ENCODE results near the gene SPTBN1. TPM values are rescaled to one million over a fixed set of nuclear protein-coding genes. Genes with fewer than 3 reads are reported as not detected.

Gene SPTBN1
- total RNA-seq, result 100 to 1,000 TPM in 1 of 2 experiments, 10 to 100 TPM in 1; 82.9 to 109 TPM

DNA sequence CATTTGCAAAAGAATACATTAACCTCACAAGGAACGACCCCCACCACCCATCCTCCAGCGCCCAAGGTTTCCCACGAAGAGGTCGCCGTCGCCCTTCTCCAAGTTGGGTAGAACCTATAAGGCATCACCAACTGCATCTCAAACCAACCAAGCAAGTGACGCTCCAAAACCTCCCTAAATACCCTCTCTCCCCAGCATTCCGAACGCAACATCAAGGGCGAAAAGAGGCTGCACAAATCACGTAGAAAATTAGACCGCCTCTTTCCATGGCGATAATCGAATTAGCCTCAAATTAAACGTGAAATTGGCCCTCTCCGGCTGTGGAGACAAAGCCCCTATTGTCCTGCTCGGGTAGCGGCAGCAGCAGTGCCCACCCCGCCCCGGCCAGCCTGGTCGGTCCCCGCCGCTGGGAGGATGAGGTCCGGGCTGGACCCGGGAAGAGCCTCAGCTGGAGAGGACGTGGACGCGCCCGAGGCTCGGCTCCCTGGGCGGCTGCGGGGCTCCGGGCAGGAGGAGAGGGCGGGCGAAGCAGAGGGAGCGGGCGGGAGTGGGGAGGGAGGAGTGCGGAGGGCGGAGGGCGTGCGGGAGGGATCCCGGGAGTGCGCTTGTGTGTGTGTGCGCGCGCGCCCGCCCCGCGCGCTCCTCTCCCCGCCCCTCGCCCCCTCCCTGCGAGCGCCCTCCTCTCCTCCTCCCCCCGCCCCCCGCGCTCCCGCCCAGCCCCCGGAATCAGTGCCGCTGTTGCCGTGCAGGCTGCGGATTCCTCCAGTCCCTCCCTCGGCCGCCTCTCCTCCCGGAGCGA, at the start of gene SPTBN1:
Gene SPTBN1, plus strand, starts transcription at position 765 of the 799 bp plus-strand sequence. CDS start 70,092 bp downstream, outside the sequence.
- peaks cover 57% of the 10 kb centered on the region for H3K27me3 Mint-ChIP-seq
- peaks cover 17% of the 10 kb centered on the region for H3K4me1 Mint-ChIP-seq
- no peaks in the 10 kb centered on the region for H3K9me3 Mint-ChIP-seq (ENCODE audit: low read depth)
- H3K27ac Mint-ChIP-seq, result no peak within 1 kb of the TSS
- peak; percentile 49 for ATAC-seq
- no peaks in the 10 kb centered on the region for H3K36me3 Mint-ChIP-seq
- H3K4me3 Mint-ChIP-seq, result peak within 1 kb of the TSS; percentile 77
- CTCF ChIA-PET, result no interaction called here
- no peak for DNase-seq

DNA sequence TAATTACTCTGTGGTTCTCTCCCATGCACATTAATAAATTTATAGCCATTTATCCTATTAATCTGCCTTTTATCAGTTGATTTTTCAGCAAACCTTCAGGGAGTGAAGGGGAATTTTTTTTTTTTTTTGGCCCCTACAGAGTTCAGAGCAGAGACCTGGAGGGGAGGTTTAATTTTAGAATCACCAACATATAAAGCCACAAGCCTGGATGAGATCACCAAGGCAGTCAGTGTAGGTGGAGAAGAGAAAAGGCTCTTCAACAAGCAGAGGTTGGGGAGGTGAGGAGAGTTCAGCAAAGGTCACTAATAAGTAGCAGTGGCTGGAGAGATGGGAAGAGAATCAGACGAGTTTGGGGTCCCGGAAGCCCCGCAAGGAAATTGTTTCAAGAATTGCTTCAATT, 48.4 kb upstream of the SPTBN1 start:
- DNase-seq (no peak), ATAC-seq (no peak)
- Mint-ChIP-seq H3K27me3 (peaks cover 7% of the 10 kb centered on the region), H3K27ac (no peak overlapping the region), H3K36me3 (no peaks in the 10 kb centered on the region), H3K9me3 (ENCODE audit: low read depth) (no peaks in the 10 kb centered on the region), H3K4me1 (peaks cover 2% of the 10 kb centered on the region), H3K4me3 (no peak overlapping the region)
- CTCF ChIA-PET, result no interaction called here

DNA sequence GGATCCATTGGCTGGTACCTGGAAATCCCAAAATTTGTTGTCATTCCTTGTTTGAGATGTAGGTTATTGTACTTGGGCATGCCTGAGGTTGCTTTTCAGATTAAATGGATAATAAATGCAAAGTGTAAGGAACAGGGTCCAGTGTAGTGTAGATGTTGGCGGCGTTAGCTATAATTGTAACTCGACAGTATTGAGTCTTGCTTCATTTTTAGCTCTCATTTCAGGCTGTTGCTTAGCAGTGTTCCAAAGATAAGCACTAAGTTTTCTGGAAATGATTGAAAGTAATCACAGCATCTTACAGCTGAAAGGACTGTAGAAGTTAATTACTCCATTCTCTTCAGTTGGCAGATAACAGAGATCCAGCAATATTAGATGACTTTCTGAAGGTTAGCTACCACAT, 47.8 kb upstream of the SPTBN1 start:
- Mint-ChIP-seq H3K4me3 (no peak overlapping the region), H3K27ac (no peak overlapping the region), H3K9me3 (ENCODE audit: low read depth) (no peaks in the 10 kb centered on the region), H3K36me3 (no peaks in the 10 kb centered on the region), H3K4me1 (peaks cover 2% of the 10 kb centered on the region), H3K27me3 (peaks cover 7% of the 10 kb centered on the region)
- no peak for DNase-seq
- ATAC-seq, result no peak
- CTCF ChIA-PET, result no interaction called here

DNA sequence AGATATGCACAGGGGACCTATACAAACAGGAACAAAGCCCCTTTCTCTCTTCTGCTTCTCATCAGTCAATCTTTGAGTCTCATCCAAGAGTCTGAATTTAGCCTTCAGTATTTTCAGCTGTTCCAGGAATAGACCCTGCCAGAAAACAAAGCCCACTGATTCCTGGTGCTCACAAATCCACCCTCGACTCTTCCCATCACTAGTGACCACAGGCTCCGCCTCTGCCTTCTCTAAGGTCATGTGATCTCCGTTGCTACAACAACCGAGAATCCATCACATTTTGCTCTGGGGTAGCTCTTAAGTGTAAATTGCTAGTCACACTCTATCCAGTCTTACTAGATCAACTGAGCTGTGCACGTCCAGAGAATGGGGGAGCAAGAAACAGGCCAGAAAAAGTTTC, 46.4 kb upstream of the SPTBN1 start:
- no peak overlapping the region for H3K27ac Mint-ChIP-seq
- CTCF ChIA-PET, result no interaction called here
- no peaks in the 10 kb centered on the region for H3K4me1 Mint-ChIP-seq
- no peaks in the 10 kb centered on the region for H3K9me3 Mint-ChIP-seq (ENCODE audit: low read depth)
- no peak overlapping the region for H3K4me3 Mint-ChIP-seq
- DNase-seq (no peak), ATAC-seq (no peak)
- peaks cover 7% of the 10 kb centered on the region for H3K27me3 Mint-ChIP-seq
- no peaks in the 10 kb centered on the region for H3K36me3 Mint-ChIP-seq

DNA sequence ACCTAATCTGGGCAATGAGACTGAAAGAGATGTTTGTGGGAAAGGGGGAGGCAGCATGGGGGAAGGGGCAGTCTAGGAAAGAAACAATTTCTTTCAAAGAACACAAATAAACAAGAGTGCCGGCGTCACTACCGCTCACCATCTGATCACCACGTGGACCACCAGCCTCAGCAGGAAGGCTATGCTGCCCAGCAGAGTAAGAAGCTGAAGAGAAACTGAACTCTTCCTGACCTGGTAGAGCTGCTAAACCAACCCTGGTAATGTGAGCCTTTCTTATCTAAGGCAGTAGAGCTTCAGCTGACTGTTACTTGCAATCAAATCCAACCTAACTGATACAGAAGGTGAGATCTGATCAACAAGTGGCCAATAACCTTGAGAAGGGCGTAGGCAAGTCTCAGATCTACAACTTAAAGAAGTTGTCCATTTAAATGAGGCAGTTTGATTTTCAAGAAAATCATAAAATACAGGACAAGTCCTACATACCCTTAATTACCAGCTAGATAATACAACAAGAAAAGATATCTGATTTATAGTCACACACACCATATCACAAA, 44.2 kb upstream of the SPTBN1 start:
- Mint-ChIP-seq H3K36me3 (no peaks in the 10 kb centered on the region), H3K27ac (no peak overlapping the region), H3K27me3 (peaks cover 16% of the 10 kb centered on the region), H3K4me1 (no peaks in the 10 kb centered on the region), H3K4me3 (no peak overlapping the region), H3K9me3 (ENCODE audit: low read depth) (no peaks in the 10 kb centered on the region)
- no peak for ATAC-seq
- CTCF ChIA-PET, result no interaction called here
- DNase-seq, result no peak

DNA sequence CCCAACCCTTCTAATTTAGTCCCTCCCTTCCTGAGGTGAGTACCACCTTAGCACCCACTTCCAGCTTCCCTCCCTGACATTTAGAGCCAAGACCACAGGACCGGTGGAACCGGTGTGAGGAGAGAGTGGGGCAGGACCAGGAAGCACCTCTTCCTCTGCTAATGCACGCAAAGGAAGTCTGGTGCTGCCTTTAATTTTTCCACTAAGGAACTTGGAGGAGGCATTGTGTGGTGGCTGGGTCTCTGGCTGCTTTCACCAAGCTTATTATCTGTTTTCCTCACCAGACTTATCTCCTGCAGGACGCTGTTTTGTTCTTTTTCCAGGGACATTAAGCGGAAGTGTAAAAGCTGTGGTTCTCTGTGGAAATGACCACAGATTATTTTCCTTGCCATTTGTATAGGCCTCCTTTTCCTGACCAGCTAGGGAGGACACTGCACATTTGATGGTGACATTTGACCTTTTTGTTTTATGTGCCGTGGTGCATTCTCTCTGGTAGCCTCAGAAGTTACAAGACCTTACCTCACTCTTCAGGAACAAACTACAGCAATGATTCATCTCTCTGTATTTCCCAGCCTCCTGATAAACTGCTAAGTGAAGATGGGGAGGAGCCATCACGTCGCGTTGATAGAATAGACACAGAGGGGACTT, 39.8 kb upstream of the SPTBN1 start:
- CTCF ChIA-PET, result no interaction called here
- H3K4me1 Mint-ChIP-seq, result no peaks in the 10 kb centered on the region
- H3K36me3 Mint-ChIP-seq, result no peaks in the 10 kb centered on the region
- DNase-seq (no peak), ATAC-seq (no peak)
- H3K4me3 Mint-ChIP-seq, result no peak overlapping the region
- H3K27ac Mint-ChIP-seq, result no peak overlapping the region
- peaks cover 11% of the 10 kb centered on the region for H3K27me3 Mint-ChIP-seq
- no peaks in the 10 kb centered on the region for H3K9me3 Mint-ChIP-seq (ENCODE audit: low read depth)

DNA sequence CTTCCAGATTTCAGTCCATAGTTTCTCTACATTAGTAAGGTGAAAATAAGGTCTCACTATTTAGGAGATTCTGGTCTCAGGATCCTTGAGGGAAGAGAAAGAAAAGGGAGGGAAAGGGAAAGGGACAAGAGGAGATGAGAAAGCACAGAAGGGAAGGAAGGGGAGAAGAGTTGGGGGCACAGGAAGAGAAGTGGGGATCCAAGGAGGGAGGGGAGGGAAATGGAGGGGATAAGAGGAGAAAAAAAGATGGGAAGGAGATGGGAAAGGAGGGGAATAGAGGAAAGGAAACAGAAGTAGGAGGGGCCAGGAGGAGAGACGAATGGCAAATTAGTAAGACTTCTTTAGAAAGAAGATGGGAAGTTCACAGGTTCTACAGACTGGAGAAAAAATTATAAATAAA, 39.2 kb upstream of the SPTBN1 start:
- H3K4me1 Mint-ChIP-seq, result peaks cover 6% of the 10 kb centered on the region
- peaks cover 11% of the 10 kb centered on the region for H3K27me3 Mint-ChIP-seq
- H3K36me3 Mint-ChIP-seq, result no peaks in the 10 kb centered on the region

DNA sequence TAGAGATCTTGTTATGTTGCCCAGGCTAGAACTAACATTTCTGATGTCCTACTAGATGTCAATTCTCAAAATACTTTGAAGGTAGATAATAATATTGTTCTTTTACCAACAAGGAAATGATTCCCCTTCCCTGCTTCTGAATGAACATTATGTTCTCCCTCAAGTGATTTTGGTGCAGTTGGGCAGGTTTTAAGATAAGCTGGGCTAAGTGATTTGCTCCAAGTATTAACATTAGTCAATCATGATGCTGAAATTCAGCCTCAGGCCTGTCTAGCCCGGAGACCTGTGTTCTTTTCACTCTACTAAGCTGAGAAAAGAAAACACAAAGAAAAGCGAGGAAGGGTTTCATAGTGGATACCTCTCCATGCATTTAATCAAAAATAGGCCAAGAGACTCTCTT, 38.5 kb upstream of the SPTBN1 start:
- Mint-ChIP-seq H3K4me3 (no peak overlapping the region), H3K4me1 (peaks cover 13% of the 10 kb centered on the region), H3K36me3 (no peaks in the 10 kb centered on the region), H3K27ac (no peak overlapping the region), H3K27me3 (peaks cover 11% of the 10 kb centered on the region), H3K9me3 (ENCODE audit: low read depth) (peaks cover 3% of the 10 kb centered on the region)
- ATAC-seq, result no peak
- CTCF ChIA-PET, result no interaction called here
- DNase-seq, result no peak

More for the DNA sequence above, 39.2 kb upstream of the SPTBN1 start:
- DNase-seq (no peak), ATAC-seq (no peak)
- H3K9me3 Mint-ChIP-seq (ENCODE audit: low read depth), result no peaks in the 10 kb centered on the region
- CTCF ChIA-PET, result no interaction called here
- H3K4me3 Mint-ChIP-seq, result no peak overlapping the region
- H3K27ac Mint-ChIP-seq, result no peak overlapping the region

DNA sequence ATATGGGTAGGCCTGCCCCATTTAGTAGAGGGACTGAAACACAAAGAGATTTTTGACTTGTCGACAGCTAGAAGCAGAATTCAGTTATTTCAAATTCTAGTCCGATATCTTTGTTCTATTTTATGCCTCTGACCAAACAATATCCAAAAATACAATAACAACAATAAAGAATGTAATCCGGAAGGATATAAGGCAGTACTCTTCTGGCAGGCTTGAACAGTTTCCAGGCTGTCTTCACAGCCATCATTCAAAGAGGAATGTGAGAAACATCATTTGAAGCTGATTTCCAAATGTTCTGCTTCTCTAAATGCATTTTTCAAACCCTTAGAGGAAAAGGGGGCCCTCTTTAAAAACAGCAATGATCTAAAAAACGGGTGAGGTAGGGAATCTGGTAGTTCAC, 36.7 kb upstream of the SPTBN1 start:
- peaks cover 14% of the 10 kb centered on the region for H3K27me3 Mint-ChIP-seq
- DNase-seq (no peak), ATAC-seq (no peak)
- CTCF ChIA-PET, result no interaction called here
- no peaks in the 10 kb centered on the region for H3K36me3 Mint-ChIP-seq
- H3K27ac Mint-ChIP-seq, result no peak overlapping the region
- no peak overlapping the region for H3K4me3 Mint-ChIP-seq
- peaks cover 6% of the 10 kb centered on the region for H3K9me3 Mint-ChIP-seq (ENCODE audit: low read depth)
- peaks cover 16% of the 10 kb centered on the region for H3K4me1 Mint-ChIP-seq

DNA sequence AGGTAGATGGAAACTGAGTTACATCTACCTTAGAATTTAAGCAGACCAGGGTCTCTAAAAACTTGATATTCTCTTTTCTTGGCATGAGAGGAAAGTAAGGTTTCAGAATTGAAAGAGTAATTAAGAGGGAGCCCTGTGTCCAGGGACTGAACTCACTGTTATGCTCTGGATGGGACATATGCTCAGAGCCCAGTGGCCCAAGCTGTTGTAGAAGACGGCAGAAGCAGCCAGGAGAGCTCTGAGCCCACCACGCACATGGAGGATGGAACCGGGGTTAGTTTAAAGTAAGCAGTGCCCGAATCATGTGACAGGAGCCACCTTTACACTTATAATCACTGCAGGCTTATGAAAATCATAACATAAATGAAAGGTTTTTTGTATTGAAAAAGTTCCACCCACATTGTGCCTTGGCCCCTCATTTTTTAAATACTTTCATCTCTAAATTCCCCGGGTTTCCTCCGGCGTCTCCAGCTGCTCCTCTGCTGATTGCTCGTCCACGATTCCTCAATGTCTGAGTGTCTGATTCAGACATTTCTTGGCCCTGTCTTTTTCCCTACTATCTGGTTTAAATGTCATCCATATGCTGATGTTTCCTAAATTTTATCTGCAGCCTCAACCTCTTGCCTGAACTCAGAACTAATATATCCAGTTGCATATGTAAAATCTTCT, 36.1 kb upstream of the SPTBN1 start:
- CTCF ChIA-PET, result no interaction called here
- Mint-ChIP-seq H3K4me3 (no peak overlapping the region), H3K4me1 (peaks cover 16% of the 10 kb centered on the region), H3K36me3 (no peaks in the 10 kb centered on the region), H3K27me3 (peaks cover 11% of the 10 kb centered on the region), H3K27ac (no peak overlapping the region), H3K9me3 (ENCODE audit: low read depth) (peaks cover 6% of the 10 kb centered on the region)
- DNase-seq, result no peak
- ATAC-seq, result no peak

DNA sequence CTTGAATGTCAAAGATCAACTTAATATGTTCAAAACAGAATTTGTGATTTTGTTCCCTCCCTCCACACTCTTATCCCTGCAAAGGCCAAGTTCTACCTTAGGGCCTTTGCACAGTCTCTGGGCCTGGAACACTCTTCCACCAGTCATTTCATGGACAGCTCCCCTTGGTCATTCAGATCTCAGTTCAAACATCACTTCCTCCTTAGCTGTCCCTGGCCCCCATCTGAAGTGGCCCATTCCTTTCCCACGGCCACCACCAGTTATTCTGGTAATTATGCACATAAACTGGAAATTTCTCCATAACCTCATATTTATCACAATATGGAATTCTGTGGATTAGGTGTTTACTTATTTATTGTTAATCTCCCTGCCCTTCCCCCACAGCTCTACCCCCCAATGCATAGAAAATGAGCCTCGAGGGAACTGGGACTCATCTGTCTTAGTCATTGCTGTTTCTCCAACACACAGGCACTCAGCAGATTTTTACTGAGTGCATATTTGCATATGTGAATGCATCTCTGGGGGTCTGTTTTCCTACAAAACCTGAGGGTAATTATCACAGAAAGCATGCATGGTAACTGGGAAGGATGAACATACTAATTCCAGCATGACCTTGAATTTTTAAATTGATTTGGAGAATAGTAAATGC, 35.5 kb upstream of the SPTBN1 start:
- peaks cover 6% of the 10 kb centered on the region for H3K9me3 Mint-ChIP-seq (ENCODE audit: low read depth)
- CTCF ChIA-PET, result no interaction called here
- no peak overlapping the region for H3K27ac Mint-ChIP-seq
- H3K27me3 Mint-ChIP-seq, result peaks cover 9% of the 10 kb centered on the region
- ATAC-seq, result no peak
- no peaks in the 10 kb centered on the region for H3K36me3 Mint-ChIP-seq
- peaks cover 16% of the 10 kb centered on the region for H3K4me1 Mint-ChIP-seq
- DNase-seq, result no peak
- no peak overlapping the region for H3K4me3 Mint-ChIP-seq

DNA sequence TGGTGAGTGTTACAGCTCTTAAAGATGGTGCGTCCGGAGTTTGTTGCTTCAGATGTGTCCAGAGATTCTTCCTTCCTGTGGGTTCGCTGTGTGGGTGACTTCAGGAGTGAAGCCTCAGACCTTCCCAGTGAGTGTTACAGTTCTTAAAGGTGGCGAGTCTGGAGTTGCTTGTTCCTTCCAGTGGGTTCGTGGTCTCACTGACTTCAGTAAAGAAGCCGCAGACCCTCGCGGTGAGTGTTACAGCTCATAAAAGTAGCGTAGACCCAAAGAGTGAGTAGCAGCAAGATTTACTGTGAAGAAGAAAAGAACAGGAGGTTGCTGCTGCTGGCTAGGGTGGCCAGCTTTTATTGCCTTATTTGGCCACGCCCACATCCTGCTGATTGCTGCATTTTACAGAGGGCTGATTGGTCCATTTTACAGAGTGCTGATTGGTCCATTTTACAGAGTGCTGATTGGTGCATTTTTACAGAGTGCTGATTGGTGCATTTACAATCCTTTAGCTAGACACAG, 34.0 kb upstream of the SPTBN1 start:
- Mint-ChIP-seq H3K4me3 (peak overlapping the region; percentile 59), H3K27me3 (peaks cover 4% of the 10 kb centered on the region), H3K36me3 (no peaks in the 10 kb centered on the region), H3K4me1 (peaks cover 16% of the 10 kb centered on the region), H3K9me3 (ENCODE audit: low read depth) (peaks cover 6% of the 10 kb centered on the region), H3K27ac (peak overlapping the region; percentile 80)
- CTCF ChIA-PET, result no interaction called here
- ATAC-seq (peak; percentile 81), DNase-seq (peak; percentile 82)

DNA sequence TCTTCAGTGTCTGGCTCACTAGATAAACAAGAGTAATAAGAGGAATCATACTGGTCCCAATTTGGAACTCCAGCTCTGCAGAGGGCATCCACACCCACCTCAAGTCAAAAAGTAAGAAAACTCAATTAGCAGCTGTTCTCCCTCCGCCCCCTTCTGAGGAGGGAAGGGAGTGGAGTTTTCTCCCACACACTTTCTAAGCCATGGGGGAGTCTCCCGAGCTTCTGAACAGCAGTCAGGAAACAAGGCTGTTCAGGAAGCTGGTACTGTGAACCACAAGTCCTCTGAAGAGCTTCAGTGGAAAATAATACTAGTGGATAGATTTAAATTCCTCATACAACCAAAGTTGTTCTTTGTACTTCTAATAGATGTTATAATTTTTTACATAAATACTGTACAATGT, 32.9 kb upstream of the SPTBN1 start:
- CTCF ChIA-PET, result no interaction called here

More for the DNA sequence above, 32.9 kb upstream of the SPTBN1 start:
- DNase-seq (no peak), ATAC-seq (no peak)
- no peak overlapping the region for H3K4me3 Mint-ChIP-seq
- H3K4me1 Mint-ChIP-seq, result peaks cover 16% of the 10 kb centered on the region
- H3K36me3 Mint-ChIP-seq, result no peaks in the 10 kb centered on the region
- H3K27ac Mint-ChIP-seq, result no peak overlapping the region
- peaks cover 4% of the 10 kb centered on the region for H3K27me3 Mint-ChIP-seq
- peaks cover 6% of the 10 kb centered on the region for H3K9me3 Mint-ChIP-seq (ENCODE audit: low read depth)

Data from activated CD8-positive, alpha-beta memory T cell treated with anti-CD3 and anti-CD28 coated beads, Interleukin-2, amount 10 ng/mL, durations not matched to agents 7 days and 5 days (primary cell).